Inflammatory macrophage treated with lipopolysaccharide for 4 hours (primary cell): ENCODE results near the gene BORCS5.
A peak's percentile ranks its signal among the peaks of the same experiment; 100 is the strongest.
"Not testable (repeated sequence)": the region's sequence is repeated elsewhere in the genome, so short reads cannot be mapped to it uniquely, and the experiment has no call there.

ENCODE experiments used
- DNase-seq: peaks from one replicate; pipeline ENCODE4 v3.0.0-alpha.2; 2020

Gene BORCS5

GRCh38 chr12:12491606-12492005, 134.7 kb downstream of the BORCS5 start:
- no peak for DNase-seq

DNA sequence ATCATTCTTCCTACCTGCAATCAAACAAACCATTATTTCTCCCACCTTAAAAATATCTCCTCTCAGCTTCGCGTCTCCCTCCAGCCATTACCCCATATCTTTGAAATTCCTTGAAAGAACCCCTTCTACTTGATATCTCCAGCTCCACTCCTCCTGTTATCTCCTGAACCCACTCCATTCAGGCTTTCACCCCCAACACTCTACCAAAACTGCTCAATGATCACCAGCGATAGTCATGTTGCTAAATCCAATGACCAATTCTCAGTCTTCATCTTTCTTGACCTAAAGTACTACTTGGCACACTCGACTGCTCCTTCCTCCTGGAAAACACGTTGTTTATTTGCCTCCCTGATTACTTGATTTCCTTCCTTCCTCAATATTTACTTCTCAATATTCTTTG, 135.7 kb downstream of the BORCS5 start:
- DNase-seq: peak; percentile 28

DNA sequence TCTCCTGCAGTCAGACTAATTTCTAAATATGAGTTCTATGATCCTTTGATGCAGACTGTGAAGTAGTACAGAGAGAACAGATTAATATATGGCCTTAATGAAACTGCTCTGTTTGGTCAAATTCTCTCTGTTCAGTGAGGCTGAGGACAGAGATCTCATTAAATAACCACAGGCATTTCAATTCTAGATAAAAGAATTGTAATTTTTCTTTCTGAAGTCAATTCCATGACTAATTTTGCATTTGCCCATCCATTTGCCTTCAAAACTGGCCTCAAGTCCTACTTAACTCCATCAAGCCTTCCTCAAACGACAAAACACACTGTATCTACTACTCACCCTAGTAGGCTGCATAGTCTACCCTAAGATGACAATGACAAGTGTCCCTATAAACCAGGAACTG, 138.7 kb downstream of the BORCS5 start:
- no peak for DNase-seq

DNA sequence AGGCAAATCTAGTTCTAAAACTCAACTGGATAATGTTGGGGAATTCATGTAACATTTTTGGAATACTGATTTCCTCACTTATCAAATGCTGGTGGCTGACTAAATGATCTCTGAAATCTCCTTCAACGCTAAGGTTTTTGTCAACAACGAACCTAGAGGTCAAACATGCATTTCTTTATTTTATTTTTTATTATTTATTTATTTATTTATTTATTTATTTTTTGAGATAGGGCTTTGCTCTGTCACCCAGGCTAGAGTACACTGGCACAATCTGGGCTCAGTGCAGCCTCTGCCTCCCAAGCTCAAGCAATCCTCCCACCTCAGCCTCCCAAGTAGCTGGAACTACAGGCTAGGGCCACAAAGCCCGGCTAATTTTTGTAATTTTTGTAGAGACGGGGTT, 141.3 kb downstream of the BORCS5 start:
- no peak for DNase-seq

- no peak for DNase-seq
These were observed 143.2 kb downstream of the BORCS5 start for GRCh38 chr12:12499909-12500604.

DNA sequence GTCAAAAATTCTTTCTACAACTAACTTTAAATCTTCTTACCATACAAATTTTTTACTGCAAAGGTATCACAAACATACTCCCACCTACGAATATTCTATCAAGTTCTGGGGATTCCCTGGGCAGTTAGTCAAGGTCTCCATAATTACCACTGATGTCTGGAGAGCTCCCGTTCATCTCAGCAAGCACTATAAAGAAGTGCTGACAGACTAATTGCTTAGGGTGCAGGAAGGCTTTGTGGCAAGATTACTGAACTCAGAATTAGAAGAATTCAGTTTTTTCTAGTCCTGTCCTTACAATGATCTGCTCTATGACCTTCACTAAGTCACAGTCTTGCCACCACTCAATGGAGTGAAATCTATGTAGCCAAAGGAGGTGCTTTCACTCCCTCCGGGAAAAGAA, 144.2 kb downstream of the BORCS5 start:
- no peak for DNase-seq

DNA sequence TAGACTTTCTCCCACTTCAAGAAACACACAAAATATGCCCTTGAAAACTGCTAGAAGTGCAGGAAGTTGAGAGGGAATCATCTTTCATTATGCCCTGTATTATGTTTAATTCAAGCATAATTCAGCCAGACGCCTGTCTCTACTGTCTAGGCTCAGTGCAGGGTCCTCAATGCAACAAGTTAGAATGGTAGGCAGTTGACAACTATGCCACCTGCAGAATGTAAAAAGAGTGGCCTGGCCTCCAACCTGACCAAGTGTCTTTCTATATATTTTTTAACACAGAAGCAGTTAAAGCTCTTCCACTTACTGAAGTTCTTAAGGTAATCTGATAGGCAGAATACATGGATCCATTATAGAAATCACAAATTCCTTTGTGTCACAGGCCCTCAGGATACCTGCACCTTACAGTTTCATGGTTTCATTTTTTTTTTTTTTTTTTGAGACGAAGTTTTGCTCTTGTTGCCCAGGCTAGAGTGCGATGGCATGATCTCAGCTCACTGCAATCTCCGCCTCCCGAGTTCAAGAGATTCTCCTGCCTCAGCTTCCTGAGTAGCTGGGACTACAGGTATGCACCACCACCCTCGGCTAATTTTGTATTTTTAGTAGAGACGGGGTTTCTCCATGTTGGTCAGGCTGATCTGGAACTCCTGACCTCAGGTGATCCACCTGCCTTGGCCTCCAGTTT, 145.4 kb downstream of the BORCS5 start:
- DNase-seq: not testable (repeated sequence)

DNA sequence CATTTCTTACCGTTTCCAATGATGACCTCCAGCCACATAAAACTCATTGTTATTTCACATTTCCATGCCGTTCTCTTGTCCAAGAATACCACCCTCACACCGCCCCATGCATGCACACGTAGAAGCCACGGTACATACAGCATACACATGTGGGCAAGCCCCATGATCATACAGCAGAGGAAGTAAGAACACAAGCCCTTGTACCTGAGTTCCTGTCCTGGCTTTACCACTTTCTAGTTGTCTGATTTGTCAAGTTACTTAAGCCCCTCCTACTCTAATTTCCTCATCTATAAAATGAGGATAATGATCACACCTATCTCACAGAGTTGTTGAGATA, 145.9 kb downstream of the BORCS5 start:
- DNase-seq: no peak

- DNase-seq: no peak
These were observed 146.7 kb downstream of the BORCS5 start for GRCh38 chr12:12503384-12504078.

DNA sequence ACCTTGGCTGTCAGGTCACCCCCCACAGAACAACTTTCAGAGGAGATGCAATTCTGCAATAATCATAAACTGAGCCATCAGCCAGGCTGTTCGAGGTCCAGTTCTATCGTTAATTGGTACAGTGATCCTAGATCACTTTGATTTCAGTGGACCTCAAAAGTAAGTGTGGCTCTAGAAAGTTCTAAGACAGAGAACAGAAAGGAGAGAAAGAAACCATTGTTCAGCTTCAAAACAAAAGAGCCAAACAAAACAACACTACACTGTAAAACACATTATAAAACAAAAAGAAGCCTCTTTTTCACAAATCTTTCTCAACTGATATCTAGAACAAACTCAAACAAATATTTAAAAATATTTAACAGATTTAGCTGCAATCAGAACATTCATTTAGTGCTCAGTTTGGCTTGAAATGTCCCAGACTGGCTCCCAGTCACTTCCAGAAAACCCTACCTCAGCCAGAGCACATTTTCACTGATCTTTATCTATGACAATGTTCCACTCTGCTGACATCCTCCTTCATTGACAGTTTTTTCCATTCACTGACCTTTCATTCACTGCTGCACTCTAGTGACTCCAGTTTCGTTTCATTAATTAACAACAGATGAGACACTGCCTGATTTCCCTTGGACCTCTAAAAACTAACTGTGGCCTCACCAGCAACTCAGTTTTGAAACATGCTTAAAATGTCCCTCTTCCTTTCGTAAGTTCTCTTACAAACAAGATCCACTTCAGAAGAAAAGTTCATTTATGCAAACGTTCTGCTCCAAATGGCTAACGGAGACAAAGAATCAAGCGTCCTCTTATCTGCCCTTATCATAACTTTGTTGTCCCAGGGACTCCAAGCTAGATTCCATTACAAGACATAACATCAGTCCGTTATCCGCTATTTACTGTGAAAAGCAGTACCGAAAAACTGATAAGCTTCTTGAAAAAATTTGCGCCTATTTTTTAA, 148.9 kb downstream of the BORCS5 start:
- DNase-seq: peak; percentile 20

- DNase-seq: no peak
These were observed 149.6 kb downstream of the BORCS5 start for GRCh38 chr12:12506496-12506890.

DNA sequence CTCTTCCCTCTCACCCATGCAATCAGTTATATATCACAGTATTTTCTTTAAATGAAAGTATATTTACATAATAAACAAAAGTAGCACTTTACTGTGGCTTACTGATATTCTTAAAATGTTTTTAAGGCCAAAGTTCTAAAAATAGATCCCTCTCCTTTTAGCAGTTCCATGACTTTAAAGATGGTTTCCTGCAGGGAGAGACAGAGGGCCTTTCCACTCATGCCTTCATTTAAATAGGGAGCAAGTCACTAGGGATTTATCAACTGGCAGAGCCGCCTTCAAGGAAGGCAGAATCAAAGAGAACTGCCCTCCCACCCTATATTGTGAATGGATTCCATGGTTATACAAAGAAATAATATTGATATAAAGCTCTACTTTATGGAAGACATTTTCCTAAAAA, 150.2 kb downstream of the BORCS5 start:
- no peak for DNase-seq

GRCh38 chr12:12508612-12509011, 151.7 kb downstream of the BORCS5 start:
- peak; percentile 88 for DNase-seq

DNA sequence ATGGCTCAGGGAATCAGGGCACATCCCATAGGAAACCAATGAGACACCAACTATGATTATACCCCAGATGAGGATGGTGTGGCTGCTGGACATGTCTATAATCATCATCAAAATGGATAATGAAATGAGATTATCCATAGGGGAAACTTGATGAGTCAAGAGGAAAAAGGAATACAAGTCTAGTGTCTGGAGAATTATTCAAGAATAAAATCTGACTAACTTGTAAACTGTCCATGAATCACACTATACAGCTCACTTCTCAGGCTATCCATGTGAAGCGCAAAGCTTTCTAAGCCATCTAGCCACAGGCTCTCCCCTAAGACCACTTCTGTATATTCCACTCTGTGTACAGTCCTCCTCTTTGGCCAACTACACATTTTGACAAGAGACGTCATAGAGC, 153.3 kb downstream of the BORCS5 start:
- peak; percentile 44 for DNase-seq

DNA sequence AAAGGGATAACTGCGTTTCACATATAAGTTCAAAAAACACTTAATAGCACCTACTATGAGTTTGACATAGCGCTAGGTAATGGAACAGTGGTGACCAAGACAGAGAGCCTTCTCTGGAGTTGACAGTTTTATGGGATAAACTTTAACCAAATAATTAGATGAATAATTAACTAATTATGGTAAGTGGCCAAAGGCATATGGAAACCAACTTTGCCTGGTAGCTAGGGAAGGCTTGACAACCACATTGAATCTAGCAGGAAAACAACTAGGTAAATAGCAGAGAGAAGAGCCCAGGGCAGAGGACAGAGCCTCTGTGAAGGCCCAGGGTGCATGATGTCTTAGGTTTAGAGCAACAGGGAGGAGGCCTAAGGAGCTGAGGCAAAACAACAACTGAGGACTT, 153.7 kb downstream of the BORCS5 start:
- no peak for DNase-seq

DNA sequence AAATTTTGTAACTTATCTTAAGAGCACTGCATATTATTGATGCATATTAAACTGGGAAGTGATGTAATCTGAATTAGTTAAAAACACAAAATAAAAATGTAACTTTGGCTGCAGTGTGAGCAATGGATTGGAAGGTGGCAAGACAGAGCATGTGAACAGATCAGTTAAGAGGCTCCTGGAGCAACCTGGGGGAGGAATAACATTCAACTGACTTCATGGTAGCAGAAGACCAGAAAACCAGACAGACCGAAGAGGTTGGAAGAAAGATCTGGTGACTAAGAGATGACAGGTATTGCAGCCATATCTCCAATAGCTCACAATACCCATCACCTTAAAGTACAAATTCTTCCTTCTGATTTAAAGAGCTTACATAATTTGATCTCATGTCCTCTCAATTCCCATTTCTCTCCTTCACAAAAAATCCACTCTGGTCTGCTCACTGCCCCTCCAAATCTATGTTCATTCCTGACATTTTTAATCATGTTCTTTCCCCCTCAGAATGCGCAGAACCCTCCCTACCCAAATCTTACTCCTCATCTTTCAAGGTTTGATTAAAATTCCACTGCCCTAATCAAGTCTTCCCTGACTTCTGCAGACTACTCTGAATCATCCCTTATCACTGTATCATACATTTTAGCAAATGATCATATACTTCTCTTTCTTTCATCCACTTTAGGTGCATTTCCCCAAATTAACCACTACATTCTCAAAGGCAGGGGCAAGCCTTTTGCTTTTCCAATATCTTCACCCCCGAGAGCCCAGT, 154.3 kb downstream of the BORCS5 start:
- no peak for DNase-seq

DNA sequence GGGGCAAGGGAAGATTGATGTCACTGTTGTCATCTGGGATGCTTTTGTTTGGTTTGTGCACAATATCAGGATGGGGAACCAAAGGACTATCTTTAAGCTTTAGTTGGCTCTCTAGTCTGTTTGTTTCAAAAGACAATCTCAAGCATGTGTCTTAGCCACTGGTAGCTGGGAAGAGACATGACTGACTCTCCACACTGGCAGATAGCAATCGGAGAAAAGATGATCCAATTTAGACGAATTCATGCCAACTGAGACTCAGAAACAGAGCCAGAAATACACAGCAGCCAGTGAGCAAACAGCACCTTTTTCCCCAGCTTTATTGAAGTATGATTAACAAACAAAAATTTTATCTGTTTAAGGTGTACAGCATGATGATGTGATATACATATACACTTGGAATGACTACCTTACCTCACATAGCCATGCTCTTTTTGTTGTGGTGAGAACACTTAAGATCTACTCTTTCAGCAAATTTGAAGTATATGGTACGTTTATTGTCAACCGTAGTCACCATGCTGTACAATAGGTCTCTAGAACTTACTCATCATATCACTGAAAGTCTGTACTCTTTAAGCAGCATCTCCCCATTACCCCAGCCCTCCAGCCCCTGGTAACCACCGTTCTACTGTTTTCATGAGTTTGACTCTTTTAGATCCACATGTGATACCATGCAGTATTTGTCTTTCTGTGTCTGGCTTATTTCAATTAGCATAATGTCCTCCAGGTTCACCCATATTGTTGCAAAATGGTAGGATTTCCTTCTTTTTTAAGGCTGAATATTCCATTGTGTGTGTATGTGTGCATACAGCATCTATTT, 155.2 kb downstream of the BORCS5 start:
- no peak for DNase-seq

GRCh38 chr12:12513416-12514006, 156.6 kb downstream of the BORCS5 start:
- DNase-seq: no peak

GRCh38 chr12:12518464-12518845, 161.6 kb downstream of the BORCS5 start:
- DNase-seq: no peak

GRCh38 chr12:12518919-12519318, 162.0 kb downstream of the BORCS5 start:
- DNase-seq: no peak
